ENCODE data around the gene WDFY1. TPM values are rescaled to one million over a fixed set of nuclear protein-coding genes. Genes with fewer than 3 reads are reported as not detected.

The WDFY1 gene
- total and polyA plus RNA-seq, 2 donors = 23.5 to 35.0 TPM

- no peaks in the 10 kb centered on the region for H3K9me3 ChIP-seq (ENCODE audit: control insufficient read depth in 2 of 2, insufficient read depth in 1 of 2, low read length in 1 of 2)
- no peak overlapping the region for H3K27ac ChIP-seq (ENCODE audit: low read depth in 1 of 2, low read length in 1 of 2)
- WGBS = 84% methylated on average over 3 of the region's 3 CpGs
- no peak overlapping the region for H3K4me3 ChIP-seq (ENCODE audit: low read length in 2 of 2)
- H3K36me3 ChIP-seq (ENCODE audit: control insufficient read depth in 2 of 2, insufficient read depth in 2 of 2, low read length in 1 of 2) = no peaks in the 10 kb centered on the region
- H3K27me3 ChIP-seq (ENCODE audit: control insufficient read depth in 2 of 2, insufficient read depth in 1 of 2, low read length in 1 of 2) = peaks cover 0 to 1% of the 10 kb centered on the region in 2 donors
- peaks cover 0 to 1% of the 10 kb centered on the region in 2 donors for H3K4me1 ChIP-seq (ENCODE audit: control insufficient read depth in 2 of 2, insufficient read depth in 2 of 2, low read length in 2 of 2)
- peak in 1 of 9 donors; percentile 31 for DNase-seq (ENCODE audit: low read depth in 6 of 9, low spot score in 9 of 9)
Observed at GRCh38 chr2:223950448-223951347, 5.6 kb upstream of the WDFY1 start.

- Histone ChIP-seq H3K9me3 (ENCODE audit: control insufficient read depth in 2 of 2, insufficient read depth in 1 of 2, low read length in 1 of 2) (no peaks in the 10 kb centered on the region), H3K36me3 (ENCODE audit: control insufficient read depth in 2 of 2, insufficient read depth in 2 of 2, low read length in 1 of 2) (no peaks in the 10 kb centered on the region), H3K4me3 (ENCODE audit: low read length in 2 of 2) (no peak overlapping the region), H3K4me1 (ENCODE audit: control insufficient read depth in 2 of 2, insufficient read depth in 2 of 2, low read length in 2 of 2) (peaks cover 0 to 6% of the 10 kb centered on the region in 2 donors), H3K27ac (ENCODE audit: low read depth in 1 of 2, low read length in 1 of 2) (no peak overlapping the region), H3K27me3 (ENCODE audit: control insufficient read depth in 2 of 2, insufficient read depth in 1 of 2, low read length in 1 of 2) (peaks cover 0 to 9% of the 10 kb centered on the region in 2 donors)
- 93% methylated on average over 3 of the region's 3 CpGs for WGBS
- no peak for DNase-seq (ENCODE audit: low read depth in 6 of 9, low spot score in 9 of 9)
Observed at GRCh38 chr2:223949241-223949840, 4.2 kb upstream of the WDFY1 start.

GRCh38 chr2:223947711-223948205 is 2.6 kb upstream of the WDFY1 start:
- peak overlapping the region in 1 of 2 donors; percentile 42 for H3K27ac ChIP-seq (ENCODE audit: low read depth in 1 of 2, low read length in 1 of 2)
- no peaks in the 10 kb centered on the region for H3K9me3 ChIP-seq (ENCODE audit: control insufficient read depth in 2 of 2, insufficient read depth in 1 of 2, low read length in 1 of 2)
- 92% methylated on average over 5 of the region's 5 CpGs for WGBS
- H3K27me3 ChIP-seq (ENCODE audit: control insufficient read depth in 2 of 2, insufficient read depth in 1 of 2, low read length in 1 of 2) = peaks cover 3 to 18% of the 10 kb centered on the region in 2 donors
- DNase-seq (ENCODE audit: low read depth in 6 of 9, low spot score in 9 of 9) = no peak
- H3K36me3 ChIP-seq (ENCODE audit: control insufficient read depth in 2 of 2, insufficient read depth in 2 of 2, low read length in 1 of 2) = no peaks in the 10 kb centered on the region
- H3K4me3 ChIP-seq (ENCODE audit: low read length in 2 of 2) = no peak overlapping the region
- H3K4me1 ChIP-seq (ENCODE audit: control insufficient read depth in 2 of 2, insufficient read depth in 2 of 2, low read length in 2 of 2) = peaks cover 0 to 11% of the 10 kb centered on the region in 2 donors

- no peaks in the 10 kb centered on the region for H3K36me3 ChIP-seq (ENCODE audit: control insufficient read depth in 2 of 2, insufficient read depth in 2 of 2, low read length in 1 of 2)
- DNase-seq (ENCODE audit: low read depth in 6 of 9, low spot score in 9 of 9) = no peak
- H3K4me3 ChIP-seq (ENCODE audit: low read length in 2 of 2) = peak overlapping the region in 1 of 2 donors; percentile 99
Observed at GRCh38 chr2:223945755-223946154, 620 bp upstream of the WDFY1 start.

GRCh38 chr2:223944166-223944702 is 901 bp downstream of the WDFY1 start:
- Histone ChIP-seq H3K4me3 (ENCODE audit: low read length in 2 of 2) (peak overlapping the region; percentile 78 to 99), H3K36me3 (ENCODE audit: control insufficient read depth in 2 of 2, insufficient read depth in 2 of 2, low read length in 1 of 2) (no peaks in the 10 kb centered on the region), H3K4me1 (ENCODE audit: control insufficient read depth in 2 of 2, insufficient read depth in 2 of 2, low read length in 2 of 2) (peaks cover 0 to 11% of the 10 kb centered on the region in 2 donors), H3K9me3 (ENCODE audit: control insufficient read depth in 2 of 2, insufficient read depth in 1 of 2, low read length in 1 of 2) (no peaks in the 10 kb centered on the region), H3K27ac (ENCODE audit: low read depth in 1 of 2, low read length in 1 of 2) (peak overlapping the region; percentile 60 to 81), H3K27me3 (ENCODE audit: control insufficient read depth in 2 of 2, insufficient read depth in 1 of 2, low read length in 1 of 2) (peaks cover 3 to 18% of the 10 kb centered on the region in 2 donors)
- 5% methylated on average over 46 of the region's 46 CpGs for WGBS
- DNase-seq (ENCODE audit: low read depth in 6 of 9, low spot score in 9 of 9) = peak in 3 of 9 donors; percentile 15 to 51 (median 19)

More at GRCh38 chr2:223945755-223946154, 620 bp upstream of the WDFY1 start:
- WGBS = 40% methylated on average over 4 of the region's 4 CpGs
- Histone ChIP-seq H3K9me3 (ENCODE audit: control insufficient read depth in 2 of 2, insufficient read depth in 1 of 2, low read length in 1 of 2) (no peaks in the 10 kb centered on the region), H3K4me1 (ENCODE audit: control insufficient read depth in 2 of 2, insufficient read depth in 2 of 2, low read length in 2 of 2) (peaks cover 0 to 11% of the 10 kb centered on the region in 2 donors), H3K27ac (ENCODE audit: low read depth in 1 of 2, low read length in 1 of 2) (no peak overlapping the region), H3K27me3 (ENCODE audit: control insufficient read depth in 2 of 2, insufficient read depth in 1 of 2, low read length in 1 of 2) (peaks cover 3 to 18% of the 10 kb centered on the region in 2 donors)

GRCh38 chr2:223943561-223944008 is 1.6 kb downstream of the WDFY1 start:
- DNase-seq (ENCODE audit: low read depth in 6 of 9, low spot score in 9 of 9) = no peak
- H3K4me1 ChIP-seq (ENCODE audit: control insufficient read depth in 2 of 2, insufficient read depth in 2 of 2, low read length in 2 of 2) = peaks cover 0 to 11% of the 10 kb centered on the region in 2 donors
- no peak overlapping the region for H3K27ac ChIP-seq (ENCODE audit: low read depth in 1 of 2, low read length in 1 of 2)

GRCh38 chr2:223943135-223943534 is 2.0 kb downstream of the WDFY1 start:
- peaks cover 3 to 18% of the 10 kb centered on the region in 2 donors for H3K27me3 ChIP-seq (ENCODE audit: control insufficient read depth in 2 of 2, insufficient read depth in 1 of 2, low read length in 1 of 2)
- WGBS = 91% methylated on average over 1 of the region's 1 CpG
- peaks cover 0 to 11% of the 10 kb centered on the region in 2 donors for H3K4me1 ChIP-seq (ENCODE audit: control insufficient read depth in 2 of 2, insufficient read depth in 2 of 2, low read length in 2 of 2)
- H3K27ac ChIP-seq (ENCODE audit: low read depth in 1 of 2, low read length in 1 of 2) = no peak overlapping the region
- no peak for DNase-seq (ENCODE audit: low read depth in 6 of 9, low spot score in 9 of 9)
- no peaks in the 10 kb centered on the region for H3K9me3 ChIP-seq (ENCODE audit: control insufficient read depth in 2 of 2, insufficient read depth in 1 of 2, low read length in 1 of 2)
- no peaks in the 10 kb centered on the region for H3K36me3 ChIP-seq (ENCODE audit: control insufficient read depth in 2 of 2, insufficient read depth in 2 of 2, low read length in 1 of 2)
- no peak overlapping the region for H3K4me3 ChIP-seq (ENCODE audit: low read length in 2 of 2)

More at GRCh38 chr2:223943561-223944008, 1.6 kb downstream of the WDFY1 start:
- Histone ChIP-seq H3K4me3 (ENCODE audit: low read length in 2 of 2) (peak overlapping the region; percentile 1 to 78), H3K36me3 (ENCODE audit: control insufficient read depth in 2 of 2, insufficient read depth in 2 of 2, low read length in 1 of 2) (no peaks in the 10 kb centered on the region), H3K27me3 (ENCODE audit: control insufficient read depth in 2 of 2, insufficient read depth in 1 of 2, low read length in 1 of 2) (peaks cover 3 to 18% of the 10 kb centered on the region in 2 donors), H3K9me3 (ENCODE audit: control insufficient read depth in 2 of 2, insufficient read depth in 1 of 2, low read length in 1 of 2) (no peaks in the 10 kb centered on the region)
- 84% methylated on average over 7 of the region's 7 CpGs for WGBS

- H3K9me3 ChIP-seq (ENCODE audit: control insufficient read depth in 2 of 2, insufficient read depth in 1 of 2, low read length in 1 of 2) = no peaks in the 10 kb centered on the region
- peaks cover 0 to 11% of the 10 kb centered on the region in 2 donors for H3K4me1 ChIP-seq (ENCODE audit: control insufficient read depth in 2 of 2, insufficient read depth in 2 of 2, low read length in 2 of 2)
- H3K36me3 ChIP-seq (ENCODE audit: control insufficient read depth in 2 of 2, insufficient read depth in 2 of 2, low read length in 1 of 2) = no peaks in the 10 kb centered on the region
- peaks cover 3 to 18% of the 10 kb centered on the region in 2 donors for H3K27me3 ChIP-seq (ENCODE audit: control insufficient read depth in 2 of 2, insufficient read depth in 1 of 2, low read length in 1 of 2)
- peak overlapping the region in 1 of 2 donors; percentile 39 for H3K27ac ChIP-seq (ENCODE audit: low read depth in 1 of 2, low read length in 1 of 2)
- no peak overlapping the region for H3K4me3 ChIP-seq (ENCODE audit: low read length in 2 of 2)
- DNase-seq (ENCODE audit: low read depth in 6 of 9, low spot score in 9 of 9) = peak in 1 of 9 donors; percentile 23
- 88% methylated on average over 12 of the region's 12 CpGs for WGBS
Observed at GRCh38 chr2:223941579-223942277, 3.4 kb downstream of the WDFY1 start.
